Fibroblast of mammary gland (primary cell): ENCODE results near the gene GPD2.
"Not testable (repeated sequence)": the region's sequence is repeated elsewhere in the genome, so short reads cannot be mapped to it uniquely, and the experiment has no call there.

Experiments used
- DNase-seq: peaks from one replicate; pipeline ENCODE4 v3.0.0-alpha.2; 2010; ENCODE audit warnings: low read depth
- H3K4me3 ChIP-seq: 2 replicates; pipeline ENCODE4 v1.5.1; 2011; ENCODE audit warnings: low read depth, mild to moderate bottlenecking, low read length, moderate library complexity; ENCODE audit not compliant: control insufficient read depth
- TF ChIP-seq, protein P1 (sequence below): conservative IDR thresholded peaks from 2 replicates; pipeline ENCODE4 v1.5.1; 2011; ENCODE audit warnings: low read depth, low read length, inconsistent platforms; ENCODE audit not compliant: control insufficient read depth, insufficient read depth

Gene GPD2

DNA sequence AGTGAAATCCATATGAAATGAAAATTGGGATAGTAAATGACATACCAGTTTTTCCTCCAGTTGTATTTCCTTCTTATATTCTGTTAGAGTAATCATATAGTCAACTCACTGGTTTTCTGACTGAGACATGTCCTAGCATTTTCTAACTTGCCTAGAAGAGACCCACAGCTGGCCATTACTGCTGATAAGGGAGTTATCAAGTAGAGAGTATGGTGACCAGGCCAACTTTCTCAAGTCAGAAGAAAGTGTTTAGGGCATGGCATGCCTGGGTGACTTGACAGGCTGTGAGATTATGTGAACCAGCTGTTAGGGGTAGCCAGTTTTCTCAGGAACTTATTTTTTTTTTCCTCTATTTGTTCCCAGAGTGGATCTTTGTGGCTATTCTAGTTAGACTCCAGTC, 81.2 kb downstream of the GPD2 start:
- H3K4me3 ChIP-seq, result no peak overlapping the region
- TF ChIP-seq, protein P1, sequence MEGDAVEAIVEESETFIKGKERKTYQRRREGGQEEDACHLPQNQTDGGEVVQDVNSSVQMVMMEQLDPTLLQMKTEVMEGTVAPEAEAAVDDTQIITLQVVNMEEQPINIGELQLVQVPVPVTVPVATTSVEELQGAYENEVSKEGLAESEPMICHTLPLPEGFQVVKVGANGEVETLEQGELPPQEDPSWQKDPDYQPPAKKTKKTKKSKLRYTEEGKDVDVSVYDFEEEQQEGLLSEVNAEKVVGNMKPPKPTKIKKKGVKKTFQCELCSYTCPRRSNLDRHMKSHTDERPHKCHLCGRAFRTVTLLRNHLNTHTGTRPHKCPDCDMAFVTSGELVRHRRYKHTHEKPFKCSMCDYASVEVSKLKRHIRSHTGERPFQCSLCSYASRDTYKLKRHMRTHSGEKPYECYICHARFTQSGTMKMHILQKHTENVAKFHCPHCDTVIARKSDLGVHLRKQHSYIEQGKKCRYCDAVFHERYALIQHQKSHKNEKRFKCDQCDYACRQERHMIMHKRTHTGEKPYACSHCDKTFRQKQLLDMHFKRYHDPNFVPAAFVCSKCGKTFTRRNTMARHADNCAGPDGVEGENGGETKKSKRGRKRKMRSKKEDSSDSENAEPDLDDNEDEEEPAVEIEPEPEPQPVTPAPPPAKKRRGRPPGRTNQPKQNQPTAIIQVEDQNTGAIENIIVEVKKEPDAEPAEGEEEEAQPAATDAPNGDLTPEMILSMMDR, result no peak
- no peak for DNase-seq

DNA sequence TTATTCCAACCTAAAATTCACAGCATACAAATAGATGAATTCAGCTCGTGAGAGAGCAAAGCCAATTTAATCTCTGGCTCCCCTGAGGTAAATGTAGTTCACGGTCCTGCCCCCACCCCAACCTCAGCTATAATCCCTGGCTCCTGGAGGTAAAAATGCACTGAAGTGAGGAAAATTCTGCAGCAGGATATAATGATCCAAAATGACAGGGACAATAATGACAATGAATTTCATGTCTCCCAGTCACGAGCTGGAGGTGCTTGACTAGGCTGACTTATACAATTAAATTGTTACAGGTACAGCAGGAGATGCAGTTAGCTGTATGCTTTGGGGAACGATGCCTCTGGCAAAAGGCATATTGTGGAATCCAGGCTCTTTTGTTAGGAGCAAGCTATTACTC, 82.0 kb downstream of the GPD2 start:
- TF ChIP-seq, protein P1, result no peak
- DNase-seq, result no peak
- H3K4me3 ChIP-seq, result no peak overlapping the region

DNA sequence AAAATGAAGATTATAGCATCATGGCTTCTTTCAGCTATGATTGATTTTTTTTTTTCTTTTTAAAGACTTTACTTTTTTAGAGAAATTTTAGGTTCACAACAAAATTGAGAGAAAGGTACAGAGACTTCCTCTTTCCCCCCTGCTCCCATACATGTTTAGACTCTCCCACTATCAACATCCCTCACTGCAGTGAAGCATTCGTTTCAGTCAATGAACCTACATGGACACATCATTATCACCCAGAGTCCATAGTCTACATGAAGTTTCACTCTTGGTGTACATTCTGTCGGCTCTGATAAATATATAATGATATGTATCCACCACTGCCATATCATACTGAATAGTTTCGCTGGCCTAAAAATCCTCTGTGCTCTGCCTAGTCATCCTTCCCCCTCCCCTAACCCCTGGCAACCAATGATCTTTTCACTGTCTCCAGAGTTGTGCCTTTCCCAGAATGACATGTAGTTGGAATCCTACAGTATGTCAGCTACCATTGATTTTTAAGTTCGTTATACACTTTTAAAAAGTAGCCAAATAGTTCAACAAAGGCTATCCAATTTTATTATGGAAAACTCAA, 86.8 kb downstream of the GPD2 start:
- TF ChIP-seq, protein P1, result no peak
- H3K4me3 ChIP-seq, result no peak overlapping the region
- no peak for DNase-seq

DNA sequence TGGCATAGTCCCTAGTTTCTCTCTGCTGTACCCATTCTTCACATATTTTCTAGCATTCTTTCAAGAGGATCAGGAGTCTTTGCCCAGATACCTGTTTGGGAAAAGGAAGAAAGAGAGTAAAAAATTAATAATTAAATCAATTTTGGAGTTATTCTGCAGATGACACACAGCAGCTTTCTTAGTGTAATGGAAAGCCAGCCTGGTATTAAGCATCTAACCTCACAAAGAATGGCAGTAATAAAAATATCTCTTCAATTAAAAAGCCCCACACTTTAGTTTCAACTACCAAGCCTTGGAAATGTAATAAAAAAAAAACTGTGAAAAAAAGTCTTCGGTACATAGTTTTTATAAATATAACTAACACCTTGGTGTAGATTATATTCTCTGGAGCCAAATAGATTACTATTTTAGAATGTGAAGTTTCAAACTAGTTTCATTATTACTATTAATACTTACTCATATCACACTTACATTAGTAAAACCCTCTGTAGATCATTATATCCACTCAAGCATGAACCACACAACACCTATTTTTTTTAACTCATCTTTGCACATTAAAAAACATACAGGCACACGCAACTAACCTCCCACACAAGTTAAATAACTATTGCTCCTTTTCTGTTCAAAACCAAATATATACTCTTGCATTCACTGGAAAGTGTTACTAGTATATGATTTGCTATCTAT, 90.9 kb downstream of the GPD2 start:
- H3K4me3 ChIP-seq, result no peak overlapping the region
- TF ChIP-seq, protein P1, result no peak
- no peak for DNase-seq

DNA sequence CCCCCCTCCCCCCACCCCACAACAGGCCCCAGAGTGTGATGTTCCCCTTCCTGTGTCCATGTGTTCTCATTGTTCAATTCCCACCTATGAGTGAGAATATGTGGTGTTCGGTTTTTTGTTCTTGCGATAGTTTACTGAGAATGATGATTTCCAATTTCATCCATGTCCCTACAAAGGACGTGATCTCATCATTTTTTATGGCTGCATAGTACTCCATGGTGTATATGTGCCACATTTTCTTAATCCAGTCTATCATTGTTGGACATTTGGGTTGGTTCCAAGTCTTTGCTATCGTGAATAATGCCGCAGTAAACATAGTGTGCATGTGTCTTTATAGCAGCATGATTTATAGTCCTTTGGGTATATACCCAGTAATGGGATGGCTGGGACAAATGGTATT, 92.4 kb downstream of the GPD2 start:
- not testable (repeated sequence) for DNase-seq, H3K4me3 ChIP-seq

DNA sequence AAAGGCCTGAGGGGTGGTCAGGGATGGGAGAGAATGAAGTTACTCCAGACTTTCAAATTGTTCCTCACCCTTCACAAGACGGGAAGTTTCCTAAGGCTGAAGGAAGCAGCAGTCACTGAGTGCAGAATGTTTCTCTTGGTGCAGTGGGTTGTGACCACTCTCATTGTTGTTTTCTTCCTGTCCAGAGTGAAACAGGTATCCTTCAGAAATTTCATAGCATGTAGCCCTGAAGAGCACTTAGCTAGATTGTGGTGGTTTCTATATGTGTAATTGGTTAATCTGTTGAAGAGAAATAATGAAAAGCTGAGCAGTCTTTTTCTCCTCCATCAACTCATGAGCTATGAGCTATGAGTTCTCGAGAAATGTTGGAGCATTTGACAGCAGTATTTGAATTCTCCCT, 96.8 kb downstream of the GPD2 start:
- TF ChIP-seq, protein P1, result no peak
- DNase-seq, result no peak
- H3K4me3 ChIP-seq, result no peak overlapping the region

DNA sequence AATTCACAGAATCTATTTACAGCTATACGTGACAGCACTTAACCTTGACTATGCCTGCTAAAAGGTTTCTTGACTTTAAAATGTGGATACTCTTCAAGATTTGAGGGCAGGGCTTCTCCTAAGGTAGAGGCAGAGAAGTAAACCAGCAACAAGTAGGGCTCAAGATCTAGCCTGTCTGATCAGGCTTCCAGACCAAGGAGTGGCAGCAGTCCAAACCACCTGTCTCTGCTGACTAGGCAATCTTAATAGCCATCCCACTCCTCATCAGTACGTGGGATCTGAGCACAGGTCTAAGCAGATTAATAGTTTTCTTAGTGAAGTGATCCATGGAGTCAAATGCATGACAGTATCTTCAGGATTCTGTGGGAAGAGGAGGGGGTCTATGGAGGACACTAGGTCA, 100.4 kb downstream of the GPD2 start:
- TF ChIP-seq, protein P1, result no peak
- no peak overlapping the region for H3K4me3 ChIP-seq
- DNase-seq, result no peak
